Kidney glomerular epithelial cell (primary cell): ENCODE results near the gene NBPF11.
"Not testable (repeated sequence)": the region's sequence is repeated elsewhere in the genome, so short reads cannot be mapped to it uniquely, and the experiment has no call there.

ENCODE experiments used
- DNase-seq: peaks from one replicate; lab custom pipeline; 2025; lab: John Stamatoyannopoulos, UW

Gene NBPF11

GRCh38 chr1:148151911-148152656 is at the start of gene NBPF11:
Gene NBPF11, minus strand, starts transcription at chr1:148152281. Its CDS starts 25,278 bp downstream, at chr1:148127003.
- DNase-seq: peak; percentile 64

GRCh38 chr1:148197396-148197795 is 45.3 kb upstream of the NBPF11 start:
- DNase-seq: not testable (repeated sequence)

DNA sequence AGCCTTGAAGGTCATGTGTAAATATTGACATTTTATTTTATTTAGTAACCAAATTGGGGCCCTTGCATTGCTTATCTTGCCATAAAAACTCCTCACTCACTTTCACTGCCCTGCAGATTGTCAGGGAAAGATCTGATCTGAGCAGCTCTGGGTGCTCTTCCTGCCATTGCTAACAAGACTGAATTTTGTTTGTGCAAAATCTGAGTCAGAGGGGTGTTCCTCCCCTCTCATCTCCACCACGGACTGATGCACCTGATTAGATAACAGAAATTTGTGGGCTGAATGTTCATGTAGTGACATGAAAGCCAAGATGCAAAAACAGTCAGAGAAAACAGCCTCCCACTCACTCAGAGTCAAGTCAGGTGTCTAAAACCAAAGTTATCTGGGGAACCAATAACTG is 44.9 kb upstream of the NBPF11 start:
- not testable (repeated sequence) for DNase-seq

DNA sequence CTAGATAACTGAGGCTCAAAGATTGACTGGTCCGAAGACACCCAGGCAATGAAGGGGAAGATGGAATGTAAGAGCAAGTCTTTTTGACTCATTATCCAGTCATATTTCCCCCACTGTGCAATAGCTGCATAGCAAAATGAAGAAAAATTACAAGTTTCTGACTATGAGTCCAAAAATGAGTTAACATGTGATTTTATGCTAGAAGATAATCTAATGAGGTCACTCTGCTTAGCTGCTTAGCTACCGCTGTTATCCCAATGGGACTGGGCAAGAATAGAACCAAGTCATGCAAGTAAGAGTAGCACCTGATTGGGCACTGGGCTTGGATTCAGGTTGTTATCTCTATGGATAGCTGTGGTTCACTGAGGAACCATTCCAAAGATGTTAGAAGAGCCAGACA is 43.0 kb upstream of the NBPF11 start:
- DNase-seq: not testable (repeated sequence)

- not testable (repeated sequence) for DNase-seq
Measured at GRCh38 chr1:148188768-148189167, 36.7 kb upstream of the NBPF11 start.

DNA sequence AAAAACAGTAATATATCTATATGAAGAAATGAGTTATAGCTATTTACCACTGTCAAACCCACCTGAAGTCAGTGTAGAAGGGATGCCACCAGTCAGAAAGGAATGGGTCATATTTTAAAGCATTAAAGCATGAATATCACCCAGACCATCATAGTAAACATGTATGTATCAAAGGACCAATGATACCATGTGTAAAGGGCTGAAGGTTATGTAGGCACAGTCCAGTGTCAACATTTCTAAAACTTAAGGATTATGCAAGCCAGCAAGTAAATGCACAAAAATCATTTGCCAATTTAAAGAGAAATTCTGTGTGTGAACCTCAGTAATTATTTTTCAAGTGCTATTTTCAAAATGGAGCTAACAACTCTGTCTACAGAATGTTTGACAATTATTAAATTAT is 26.6 kb upstream of the NBPF11 start:
- DNase-seq: not testable (repeated sequence)

GRCh38 chr1:148175414-148175813 is 23.3 kb upstream of the NBPF11 start:
- DNase-seq: not testable (repeated sequence)

- not testable (repeated sequence) for DNase-seq
Measured at GRCh38 chr1:148171995-148172394, 19.9 kb upstream of the NBPF11 start.

GRCh38 chr1:148166558-148167492 is 14.7 kb upstream of the NBPF11 start:
- DNase-seq: no peak

- no peak for DNase-seq
Measured at GRCh38 chr1:148162363-148162762, 10.3 kb upstream of the NBPF11 start.

DNA sequence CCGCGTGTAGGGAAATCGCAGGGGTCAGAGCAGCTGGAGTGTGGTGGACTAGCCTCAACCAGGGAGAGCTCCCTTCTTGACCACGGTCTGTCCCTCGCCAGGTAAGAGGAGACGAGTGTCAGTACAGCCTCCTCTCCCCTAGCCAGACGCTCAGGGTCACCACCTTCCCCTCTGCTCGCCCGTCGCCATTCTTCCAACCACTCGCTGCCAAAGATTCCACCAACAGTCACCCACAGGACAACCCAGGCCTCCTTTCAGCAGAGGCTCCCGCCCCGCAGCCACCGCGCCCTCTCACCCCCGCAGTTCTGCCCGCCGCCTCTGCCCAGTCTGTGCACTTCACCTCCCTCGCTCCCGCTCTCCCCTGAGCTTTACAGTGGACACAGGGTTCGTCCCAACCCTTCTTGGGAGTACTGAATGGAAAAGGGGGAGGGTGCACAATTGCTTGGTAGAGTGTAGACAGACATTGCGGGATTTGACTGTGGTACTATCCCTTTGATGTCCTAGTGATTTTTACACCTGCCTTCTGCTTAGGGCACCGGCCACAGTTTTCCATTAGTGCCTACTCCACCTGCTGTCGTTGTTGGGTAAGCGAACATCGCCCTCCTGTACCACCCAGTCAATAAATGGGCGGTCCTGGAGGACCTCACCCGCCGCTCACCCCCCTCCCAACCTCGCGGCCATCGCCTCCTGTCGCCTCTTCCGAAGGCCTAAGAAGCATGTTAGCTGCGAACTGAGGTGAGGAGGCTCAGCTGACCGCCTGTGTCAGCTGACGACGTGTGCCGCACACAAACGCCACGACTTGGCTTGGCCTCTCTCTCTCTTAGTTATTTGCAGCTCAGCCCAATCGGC is 9.2 kb upstream of the NBPF11 start:
- no peak for DNase-seq

DNA sequence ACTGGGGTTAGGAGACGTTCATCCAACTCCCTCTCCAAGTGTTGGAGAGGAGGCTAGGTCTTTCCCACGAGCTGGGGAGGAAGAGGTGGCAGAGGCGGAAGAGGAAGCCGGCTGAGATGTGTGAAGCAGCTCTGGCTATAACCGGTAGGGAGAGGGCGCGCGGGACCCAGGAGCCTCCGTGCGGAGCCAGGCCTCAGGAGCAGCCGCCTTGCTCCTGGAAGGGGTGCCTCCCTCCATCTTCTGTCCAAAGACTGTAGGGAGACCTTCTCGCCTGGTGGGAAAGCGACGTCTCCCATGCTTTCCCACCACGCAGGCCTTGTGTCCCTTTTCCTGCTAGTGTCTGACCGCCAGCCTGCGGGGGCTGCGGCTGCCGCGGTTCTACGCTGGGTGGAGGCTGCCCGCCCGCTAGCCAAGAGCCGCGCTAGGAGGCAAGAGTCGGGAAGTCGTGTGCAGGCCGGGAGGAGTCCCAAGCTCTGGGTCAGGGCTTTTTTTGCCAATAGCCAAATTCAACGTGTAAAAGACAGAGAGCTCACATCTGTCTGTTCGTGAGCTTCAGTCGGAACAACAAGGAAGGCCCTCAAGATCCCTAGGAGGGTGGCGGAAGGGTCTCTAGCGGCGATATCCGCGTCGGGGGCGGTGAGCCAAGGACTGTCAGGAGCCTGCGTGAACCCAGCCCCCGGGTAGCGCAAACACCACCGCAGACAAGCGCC is 8.4 kb upstream of the NBPF11 start:
- DNase-seq: no peak

- no peak for DNase-seq
Measured at GRCh38 chr1:148160048-148160342, 7.9 kb upstream of the NBPF11 start.

DNA sequence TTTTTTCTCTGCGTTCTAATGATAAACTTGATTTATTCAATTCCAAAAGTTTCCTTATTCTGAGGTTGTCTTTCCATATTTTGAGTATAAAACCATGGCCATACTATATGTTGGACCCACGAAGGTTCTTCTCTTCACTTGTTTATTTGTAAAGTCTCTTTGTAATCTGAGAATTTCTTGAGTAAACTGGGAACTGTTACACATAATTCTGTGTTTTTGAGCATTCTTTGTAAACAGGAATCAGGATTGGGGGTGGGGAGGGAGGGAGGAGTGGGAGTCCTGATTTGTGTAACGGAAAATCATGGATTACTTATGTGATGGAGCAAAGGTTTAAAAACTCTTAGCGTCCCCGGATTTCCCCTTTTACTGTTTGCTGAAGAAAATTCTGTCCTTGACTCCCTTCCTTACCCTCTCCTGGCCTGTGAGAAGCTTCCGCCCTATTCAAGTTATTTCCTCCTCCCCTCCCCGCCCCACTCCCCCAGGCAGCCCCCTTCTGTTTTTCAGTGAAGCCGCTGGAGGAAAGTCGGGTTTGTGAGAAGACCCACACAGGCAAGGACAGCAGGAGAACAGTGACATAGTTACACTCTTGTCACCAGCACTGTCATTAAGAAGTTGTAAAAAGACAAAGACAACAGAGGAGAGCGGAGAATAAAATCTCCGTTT is 6.4 kb upstream of the NBPF11 start:
- DNase-seq: no peak

- DNase-seq: not testable (repeated sequence)
Measured at GRCh38 chr1:148157803-148158202, 5.7 kb upstream of the NBPF11 start.

DNA sequence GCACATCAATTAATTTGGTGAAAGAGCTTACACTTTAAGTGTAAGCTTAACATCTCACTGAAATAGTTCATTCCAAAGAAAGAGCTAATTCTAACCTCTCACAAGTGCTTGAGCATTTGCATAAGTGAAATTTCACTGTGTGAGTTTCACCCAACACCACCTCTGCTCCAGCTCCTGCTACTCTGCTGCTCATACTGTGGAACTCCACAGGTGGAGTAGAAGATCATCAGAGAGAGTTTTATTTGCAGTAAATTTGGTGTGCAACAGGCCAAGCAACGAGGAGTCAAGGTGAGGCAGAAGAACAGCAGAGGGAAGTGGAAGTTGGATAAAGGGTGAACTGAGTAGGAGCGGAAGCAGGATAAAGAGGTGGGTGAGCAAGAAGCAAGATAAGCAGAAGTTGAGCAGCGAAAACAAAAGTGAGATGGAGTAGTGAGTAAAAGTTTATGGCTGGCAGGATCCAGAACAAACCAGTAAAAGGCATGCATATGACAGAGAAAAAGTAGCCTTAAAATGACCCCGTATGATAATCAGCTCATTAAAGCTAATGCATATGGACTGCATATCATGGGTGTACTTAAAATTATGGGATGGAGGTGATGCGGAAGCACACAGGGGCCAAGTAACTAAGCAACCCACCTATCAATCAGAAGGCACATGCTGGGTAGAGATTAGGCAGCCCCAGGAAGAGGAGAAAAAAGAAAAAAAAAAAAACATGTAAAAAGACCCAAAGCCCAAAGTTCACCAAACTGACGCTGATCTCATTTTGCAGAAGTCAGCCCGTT is 3.6 kb upstream of the NBPF11 start:
- DNase-seq: not testable (repeated sequence)

- not testable (repeated sequence) for DNase-seq
Measured at GRCh38 chr1:148152795-148153194, 714 bp upstream of the NBPF11 start.

GRCh38 chr1:148151371-148151819 is 686 bp downstream of the NBPF11 start:
- DNase-seq: peak; percentile 6

- DNase-seq: peak; percentile 61
Measured at GRCh38 chr1:148150945-148151344, 1.1 kb downstream of the NBPF11 start.

- DNase-seq: not testable (repeated sequence)
Measured at GRCh38 chr1:148150014-148150413, 2.1 kb downstream of the NBPF11 start.
